HG03097 (cell line): Measurements from ENCODE around the gene TXNL4A.

Experiments used
- ATAC-seq: cut with Tn5 transposase; IDR thresholded peaks from one replicate; pipeline ENCODE4 v1.9.1; 2021; ENCODE audit not compliant: unreplicated experiment, low FRiP score

The TXNL4A gene

GRCh38 chr18:79950515-79951341 lies 37.6 kb downstream of the TXNL4A start:
- ATAC-seq = peak; percentile 25

- ATAC-seq = no peak
Observed at GRCh38 chr18:79949697-79950487, 38.5 kb downstream of the TXNL4A start.

GRCh38 chr18:79948719-79949411 lies 39.5 kb downstream of the TXNL4A start:
- ATAC-seq = no peak

GRCh38 chr18:79947881-79948610 lies 40.3 kb downstream of the TXNL4A start:
- no peak for ATAC-seq

- ATAC-seq = no peak
Observed at GRCh38 chr18:79947054-79947755, 41.2 kb downstream of the TXNL4A start.

GRCh38 chr18:79945118-79946042 lies 43.0 kb downstream of the TXNL4A start:
- ATAC-seq = no peak

GRCh38 chr18:79944746-79945117 lies 43.6 kb downstream of the TXNL4A start:
- no peak for ATAC-seq

GRCh38 chr18:79944126-79944731 lies 44.1 kb downstream of the TXNL4A start:
- no peak for ATAC-seq

- no peak for ATAC-seq
Observed at GRCh38 chr18:79943608-79944125, 44.7 kb downstream of the TXNL4A start.

GRCh38 chr18:79942786-79943607 lies 45.4 kb downstream of the TXNL4A start:
- ATAC-seq = no peak

- no peak for ATAC-seq
Observed at GRCh38 chr18:79942211-79942610, 46.2 kb downstream of the TXNL4A start.

GRCh38 chr18:79941473-79942119 lies 46.8 kb downstream of the TXNL4A start:
- no peak for ATAC-seq

GRCh38 chr18:79940814-79941472 lies 47.4 kb downstream of the TXNL4A start:
- ATAC-seq = no peak

GRCh38 chr18:79940126-79940813 lies 48.1 kb downstream of the TXNL4A start:
- no peak for ATAC-seq

GRCh38 chr18:79939096-79939495 lies 49.3 kb downstream of the TXNL4A start:
- no peak for ATAC-seq

- ATAC-seq = no peak
Observed at GRCh38 chr18:79938196-79938595, 50.2 kb downstream of the TXNL4A start.
